B cell (primary cell): Measurements from ENCODE around the gene ABCA13.

Experiments
- CTCF ChIP-seq: fragments of 200-600 bp; IDR thresholded peaks from one replicate; pipeline ENCODE4 v1.8.0; 2022; ENCODE audit warnings: antibody characterized with exemption, mild to moderate bottlenecking
- EZH2 ChIP-seq: IDR thresholded peaks from 2 replicates; pipeline ENCODE4 v1.6.1; 2012; ENCODE audit warnings: borderline replicate concordance, low read depth, mild to moderate bottlenecking, moderate library complexity, low read length; ENCODE audit not compliant: insufficient read depth, poor library complexity, severe bottlenecking

- TF ChIP-seq CTCF (no peak), EZH2 (no peak)
Observed at GRCh38 chr7:48628793-48629349, 457.6 kb downstream of the ABCA13 start.
